NCI-H2196 treated with DMSO at 0.1 percent for 48 hours (cell line): Measurements from ENCODE around the gene PRUNE2.
A peak's percentile ranks its signal among the peaks of the same experiment; 100 is the strongest.

Experiments used
- DNase-seq: peaks from one replicate; lab custom pipeline; 2025; ENCODE audit not compliant: unreplicated experiment; lab: John Stamatoyannopoulos, UW

Gene PRUNE2

DNA sequence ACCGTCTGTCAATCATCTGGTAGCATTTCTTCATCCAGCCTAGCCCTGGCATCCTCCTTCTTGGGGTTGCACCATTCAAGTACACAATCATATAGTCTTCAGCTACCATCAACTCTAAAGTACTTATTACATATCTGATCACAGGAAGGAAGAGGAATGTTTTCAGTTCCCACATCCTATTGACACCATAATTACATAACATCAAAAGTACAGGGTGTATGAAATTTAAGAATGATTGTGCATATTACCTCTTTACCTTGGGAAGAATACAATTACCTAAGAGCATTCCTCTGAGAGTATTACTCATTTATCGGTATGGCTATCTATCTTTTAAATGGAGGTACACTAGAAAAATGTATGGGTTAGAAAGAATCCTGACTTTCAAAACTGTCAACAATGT lies 268.5 kb downstream of the PRUNE2 start:
- DNase-seq: no peak

DNA sequence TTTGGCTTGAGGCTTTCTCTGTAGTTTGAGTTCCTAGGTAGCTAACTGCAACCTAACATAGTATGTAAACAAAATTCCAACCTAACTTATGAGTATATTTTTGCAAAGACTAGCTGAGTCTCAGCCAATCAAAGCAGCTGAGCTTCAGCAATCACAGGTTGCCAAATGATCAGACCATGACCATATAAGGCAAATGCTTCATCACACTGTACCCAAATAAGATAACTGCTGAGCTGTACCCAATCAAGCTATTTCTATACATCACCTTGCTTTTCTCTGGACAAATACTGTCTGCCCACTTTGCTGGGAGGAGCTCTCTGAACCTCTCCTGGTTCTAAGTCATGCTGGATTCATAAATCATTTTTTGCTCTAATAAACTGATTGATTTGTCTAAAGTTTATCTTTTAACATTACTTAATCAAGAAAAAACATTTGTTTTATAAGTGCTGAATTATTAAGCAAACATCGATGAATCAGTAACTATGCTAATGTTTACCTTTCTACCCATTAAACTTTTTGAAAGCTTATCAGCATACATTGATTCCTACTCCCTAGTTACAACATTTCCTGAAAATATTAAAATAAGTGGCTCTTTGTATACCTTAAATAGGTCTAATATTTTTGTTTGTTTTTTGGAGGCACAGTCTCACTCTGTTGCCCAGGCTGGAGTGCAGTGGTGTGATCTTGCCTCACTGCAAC lies 271.4 kb downstream of the PRUNE2 start:
- peak; percentile 28 for DNase-seq

DNA sequence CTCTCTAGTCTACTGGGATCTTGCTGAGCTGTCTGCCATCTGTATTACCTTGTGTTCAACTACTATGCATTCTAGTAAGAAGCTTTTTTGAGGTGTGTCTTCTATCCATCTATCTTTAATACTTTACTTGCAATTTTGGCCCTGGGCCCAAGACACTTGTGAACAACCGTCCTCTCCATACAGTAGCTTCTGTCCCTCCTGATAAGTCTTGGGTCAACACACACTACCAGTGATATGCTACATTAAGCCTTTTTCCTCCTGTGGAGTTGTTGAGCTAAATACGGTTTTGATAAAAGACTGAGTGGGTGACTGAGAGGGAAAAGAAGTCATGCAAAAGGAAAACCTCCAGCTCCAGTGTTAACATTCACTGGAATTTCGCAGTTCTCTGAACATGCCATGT lies 275.0 kb downstream of the PRUNE2 start:
- no peak for DNase-seq

DNA sequence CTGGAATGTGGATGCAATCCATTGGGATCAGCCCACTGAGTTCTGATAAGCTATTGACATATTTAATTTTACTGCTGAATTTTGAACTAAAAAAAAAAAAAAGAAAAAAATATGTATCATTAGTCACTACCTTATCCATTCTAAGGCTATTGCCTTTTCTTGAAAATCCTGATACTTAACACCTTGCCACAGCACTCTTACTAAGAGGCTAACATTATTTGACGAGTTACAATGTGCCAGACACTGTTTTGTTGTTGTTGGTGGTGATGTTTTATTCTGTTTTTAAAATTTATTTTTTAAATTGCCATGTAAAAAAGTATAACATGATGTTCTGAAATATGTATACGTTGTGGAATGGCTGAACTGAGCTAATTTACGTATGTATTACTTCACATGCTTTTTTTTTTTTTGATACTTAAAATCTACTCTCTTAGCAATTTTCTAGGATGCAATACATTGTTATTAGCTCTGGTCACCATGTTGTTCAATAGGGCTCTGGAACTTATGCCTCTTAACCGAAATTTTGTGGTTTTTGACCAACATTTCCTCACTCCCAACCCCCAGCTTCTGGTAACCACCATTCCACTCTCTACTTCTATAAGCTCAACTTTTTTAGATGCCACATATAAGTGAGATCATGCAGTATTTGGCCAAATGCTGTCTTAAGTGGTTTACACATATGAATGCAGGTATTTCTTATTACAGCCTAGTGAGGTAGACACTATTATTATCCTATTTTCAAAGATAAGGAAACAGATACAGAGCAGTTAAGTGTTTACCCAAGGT lies 276.5 kb downstream of the PRUNE2 start:
- DNase-seq: no peak

DNA sequence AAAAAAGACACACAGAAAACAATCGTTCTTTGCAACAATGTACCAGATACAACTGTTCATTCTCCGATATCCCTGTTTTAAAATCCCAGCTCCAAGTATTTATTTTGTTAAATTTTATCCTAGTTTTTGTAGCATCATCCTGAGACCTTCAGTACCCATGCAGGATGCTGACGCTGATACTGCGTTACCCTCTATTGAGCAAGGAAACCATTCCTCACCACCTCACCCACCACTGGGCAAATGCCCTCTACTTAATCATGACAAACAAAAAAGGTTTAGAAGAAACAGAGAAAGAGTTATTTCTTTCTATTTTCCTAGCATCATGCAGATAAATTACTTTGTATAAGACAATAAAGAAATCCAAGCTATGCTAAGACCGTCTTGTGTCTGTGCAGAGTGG lies 277.8 kb downstream of the PRUNE2 start:
- no peak for DNase-seq

DNA sequence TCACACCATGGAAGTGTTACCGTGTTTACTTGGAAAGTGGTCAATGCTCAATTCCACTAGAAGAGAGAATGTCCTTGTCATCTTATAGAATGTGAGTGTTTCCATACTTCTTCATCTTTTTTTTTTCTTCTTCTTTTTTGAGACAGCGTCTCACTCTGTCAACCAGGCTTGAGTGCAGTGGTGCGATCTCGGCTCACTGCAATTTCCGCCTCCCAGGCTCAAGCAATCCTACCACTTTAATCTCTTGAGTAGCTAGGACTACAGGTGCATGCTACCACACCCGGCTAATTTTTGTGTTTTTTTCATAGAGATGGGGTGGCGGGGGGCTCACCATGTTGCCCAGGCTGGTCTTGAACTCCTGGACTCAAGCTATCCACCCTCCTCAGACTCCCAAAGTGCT lies 278.9 kb downstream of the PRUNE2 start:
- no peak for DNase-seq

DNA sequence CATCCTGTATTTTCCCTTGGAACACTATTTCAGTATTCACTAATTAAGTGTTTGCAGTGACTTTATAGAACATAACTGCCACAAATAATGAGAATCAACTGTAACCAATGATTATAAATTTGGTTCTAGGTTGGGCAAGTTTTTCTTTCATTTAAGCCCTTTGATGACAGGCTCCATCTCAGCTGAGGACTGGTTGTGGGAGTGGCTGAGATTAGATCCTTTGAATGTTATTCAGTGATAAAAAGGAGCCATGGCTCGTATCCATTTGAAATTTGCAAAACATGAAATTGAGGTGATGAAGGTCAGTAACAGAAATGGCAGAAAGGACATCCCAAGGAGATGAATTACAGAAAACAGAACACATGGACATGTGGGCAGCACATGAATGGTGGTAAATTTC lies 279.8 kb downstream of the PRUNE2 start:
- DNase-seq: no peak

DNA sequence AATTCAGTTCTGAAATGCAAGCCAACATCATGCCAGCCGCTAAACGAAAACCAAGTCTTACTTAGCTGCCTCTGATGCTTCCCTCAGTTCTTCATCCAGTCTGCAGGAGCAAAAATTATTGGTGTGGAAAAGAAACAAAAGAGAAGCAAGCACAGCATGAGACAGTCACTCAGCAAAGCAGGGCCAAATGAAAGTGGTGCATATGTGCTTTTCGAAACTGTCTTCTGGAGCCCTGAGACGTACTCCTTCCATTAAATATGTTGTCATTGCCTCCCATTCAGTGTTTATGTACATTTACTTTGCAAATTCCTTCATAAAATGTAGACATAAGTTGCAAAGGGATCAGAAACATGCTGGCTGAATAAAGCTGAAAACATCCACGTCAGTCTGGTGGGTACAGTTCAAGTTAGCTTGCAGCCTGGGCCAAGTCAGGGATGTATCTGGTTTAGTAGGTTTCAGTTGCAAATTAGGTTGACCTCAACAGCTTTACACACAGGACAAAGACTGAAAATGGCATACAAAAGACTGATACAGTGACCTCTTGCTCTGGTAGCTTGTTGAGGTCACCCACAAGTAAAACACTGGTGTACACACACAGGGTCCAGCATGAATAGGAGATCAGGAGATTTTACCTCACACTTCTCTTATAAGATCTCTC lies 281.4 kb downstream of the PRUNE2 start:
- no peak for DNase-seq

DNA sequence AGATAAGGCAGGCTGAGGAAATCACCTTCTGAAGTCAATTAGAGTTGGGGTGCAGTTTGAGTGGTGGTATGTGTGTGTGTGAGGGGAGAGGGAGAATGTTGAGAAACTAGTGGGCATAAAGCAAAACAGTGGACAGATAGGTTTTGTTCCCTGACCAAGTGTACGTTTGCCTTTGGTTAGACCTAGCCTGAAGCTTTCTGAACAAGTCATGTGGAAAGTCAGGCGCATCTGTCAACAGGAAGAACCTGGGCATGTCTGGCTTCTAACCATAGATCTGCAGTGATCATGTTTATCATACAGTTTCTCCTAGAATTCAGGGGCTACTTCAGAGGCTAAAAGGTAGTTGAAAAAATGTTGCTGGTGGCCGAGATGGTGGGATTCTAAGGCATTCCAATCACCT lies 284.9 kb downstream of the PRUNE2 start:
- DNase-seq: no peak

DNA sequence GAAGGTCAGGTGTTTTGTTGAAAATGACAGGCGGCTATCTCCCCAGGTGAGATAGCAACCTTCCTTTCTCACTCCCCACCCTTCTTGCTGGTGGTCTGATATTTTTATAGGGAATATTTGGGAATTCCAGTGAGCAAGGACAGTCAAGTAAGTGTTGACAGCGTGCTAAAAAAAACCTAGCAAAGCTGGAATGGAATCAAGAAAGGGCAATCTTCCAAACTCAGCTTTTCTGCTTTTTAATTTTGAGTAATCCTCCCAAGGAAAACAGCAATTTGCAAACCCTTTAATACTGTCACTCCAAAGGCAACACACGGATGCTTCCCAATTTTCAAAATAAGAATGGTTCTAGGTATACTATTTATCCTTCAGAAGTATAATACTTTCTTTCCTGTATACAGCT lies 285.3 kb downstream of the PRUNE2 start:
- DNase-seq: no peak

DNA sequence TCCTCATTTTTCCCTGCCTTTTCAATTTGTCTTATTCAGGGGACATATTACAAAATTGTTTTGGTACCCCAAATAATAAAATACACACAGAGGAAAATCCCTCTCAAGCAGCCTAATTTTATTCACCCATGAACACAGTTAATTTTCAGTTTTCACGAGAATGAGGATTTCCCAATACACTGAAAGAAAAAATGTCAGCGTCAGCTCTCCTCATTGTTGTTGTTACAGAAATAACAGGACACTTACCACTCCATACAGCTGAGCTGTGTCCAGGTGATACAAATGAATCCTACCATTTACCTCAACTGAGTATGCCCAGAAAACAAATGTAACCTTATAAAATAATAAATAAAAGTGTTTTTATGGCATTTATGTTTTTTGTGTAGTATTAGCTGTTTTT lies 286.3 kb downstream of the PRUNE2 start:
- DNase-seq: no peak

DNA sequence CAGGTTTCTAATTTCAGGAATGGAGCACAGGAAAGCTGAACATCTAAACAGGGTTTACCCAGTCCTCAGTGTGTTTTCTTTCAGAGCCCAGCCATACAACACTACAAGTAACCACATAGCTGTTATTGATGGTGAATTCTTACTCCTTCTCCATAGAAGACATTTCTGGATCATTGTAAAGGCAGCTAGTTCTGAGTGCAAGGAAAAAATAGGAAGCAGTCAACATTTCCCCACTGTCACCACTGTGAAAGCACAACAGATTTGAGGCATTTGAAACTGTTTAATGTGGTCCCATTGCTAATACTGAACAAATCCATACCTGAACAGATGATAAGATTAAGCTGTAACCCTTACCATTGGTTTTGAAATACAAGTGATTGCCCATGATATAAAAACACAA lies 286.7 kb downstream of the PRUNE2 start:
- DNase-seq: no peak

DNA sequence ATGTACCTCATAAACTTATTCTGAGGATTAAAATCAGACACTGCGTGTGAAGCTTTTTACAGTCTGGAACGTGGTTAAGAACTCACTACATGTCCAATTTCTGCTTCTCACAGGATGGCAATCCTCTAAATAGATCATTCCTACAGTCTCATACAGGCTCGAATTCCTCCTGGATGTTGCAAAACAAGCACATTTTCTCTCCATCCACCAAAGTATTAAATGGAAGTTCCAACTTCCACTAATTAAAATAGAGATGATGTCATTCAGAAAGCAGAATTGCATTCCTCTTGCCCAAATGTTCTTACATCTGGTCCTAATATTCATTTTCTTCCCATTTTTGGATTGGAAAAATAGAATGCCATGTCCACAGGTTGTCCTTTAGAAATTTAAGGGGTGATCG lies 287.2 kb downstream of the PRUNE2 start:
- no peak for DNase-seq

DNA sequence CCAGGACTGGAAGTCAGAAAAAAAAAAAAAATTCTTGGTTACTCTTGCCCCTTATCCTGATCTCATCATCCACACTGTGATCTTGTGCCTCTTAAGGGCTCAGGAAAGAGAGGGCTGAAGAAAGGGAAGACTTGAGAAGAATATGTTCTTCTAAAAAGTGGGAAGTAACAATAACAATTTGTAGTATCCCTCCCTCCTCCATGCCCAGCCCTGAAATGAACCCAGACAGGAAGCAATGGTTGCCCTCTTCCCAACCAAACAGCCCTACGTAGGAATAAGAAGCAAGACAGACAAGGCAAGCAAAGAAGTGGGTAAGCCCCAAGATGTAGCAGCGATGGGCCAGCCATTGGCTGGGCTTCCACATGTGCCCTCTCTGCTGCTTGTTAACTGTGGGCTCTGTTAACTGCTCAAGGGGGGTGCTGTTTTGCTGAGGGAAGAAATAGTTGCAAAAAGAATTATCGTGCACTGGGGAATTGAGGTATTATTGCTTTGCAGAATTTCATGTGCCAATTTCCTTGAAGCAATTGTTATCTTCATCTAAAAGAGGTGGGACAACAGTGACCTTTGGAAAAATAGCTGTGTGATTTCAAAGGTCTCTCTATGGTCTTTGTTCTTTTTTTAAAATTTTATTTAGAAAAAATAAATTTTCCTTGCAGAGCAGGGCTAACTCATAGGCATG lies 288.3 kb downstream of the PRUNE2 start:
- DNase-seq: no peak

DNA sequence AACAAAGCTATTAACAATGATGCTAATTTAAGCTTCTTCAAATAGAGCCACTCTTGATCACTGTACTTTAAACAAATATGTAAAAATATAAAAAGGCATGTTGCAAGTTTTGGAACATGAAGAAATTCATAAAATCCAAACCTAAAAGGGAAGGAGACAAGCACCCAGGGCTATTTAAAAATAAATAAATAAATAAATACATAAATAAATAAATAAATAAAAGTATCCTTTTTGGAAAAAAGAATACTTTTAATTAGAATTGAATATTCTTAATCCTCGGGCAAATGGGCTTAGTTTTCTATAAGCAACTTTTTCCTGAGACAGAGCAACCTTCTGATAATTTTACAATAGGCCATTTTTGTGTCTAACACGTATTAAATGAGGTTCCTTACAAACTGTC lies 289.1 kb downstream of the PRUNE2 start:
- no peak for DNase-seq

DNA sequence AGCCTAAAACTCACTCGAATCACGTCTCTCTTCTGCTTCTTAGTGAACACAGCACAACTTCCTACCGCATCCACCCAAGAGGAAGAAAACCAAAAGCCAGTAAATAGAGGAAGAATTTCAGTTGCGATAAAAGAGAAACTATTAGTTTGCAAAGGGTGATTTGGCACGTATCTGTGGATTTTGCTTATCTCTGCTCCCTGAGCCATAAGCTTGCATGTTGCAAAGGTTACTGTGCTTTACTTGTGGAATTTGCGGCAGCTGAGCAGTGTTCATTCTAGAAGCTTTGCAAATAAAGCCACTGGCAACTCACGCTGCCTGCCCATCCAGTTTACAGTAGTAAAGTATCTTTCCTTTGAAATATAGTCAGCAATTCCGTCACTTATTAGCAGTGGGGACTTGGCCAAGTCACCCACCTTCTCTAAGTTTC lies 290.7 kb downstream of the PRUNE2 start:
- no peak for DNase-seq

DNA sequence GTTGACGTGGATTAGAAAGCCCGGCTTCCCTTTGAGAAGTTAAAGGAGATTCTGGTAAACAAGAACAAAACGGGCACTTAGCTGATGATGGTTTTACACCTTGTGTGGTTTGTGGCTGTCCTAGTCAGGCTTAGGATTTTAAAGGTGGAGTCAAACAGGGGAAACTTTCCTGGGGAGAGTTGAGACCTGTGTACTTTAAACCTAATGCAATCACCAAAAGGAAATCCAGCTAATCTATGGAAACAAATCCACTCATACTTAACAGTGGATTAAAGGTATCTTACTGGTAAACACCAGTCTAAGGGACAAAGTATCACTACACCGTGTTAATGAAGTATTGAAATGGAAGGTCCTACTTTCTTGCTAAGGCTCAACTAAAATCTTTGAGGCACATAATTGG lies 291.9 kb downstream of the PRUNE2 start:
- no peak for DNase-seq

DNA sequence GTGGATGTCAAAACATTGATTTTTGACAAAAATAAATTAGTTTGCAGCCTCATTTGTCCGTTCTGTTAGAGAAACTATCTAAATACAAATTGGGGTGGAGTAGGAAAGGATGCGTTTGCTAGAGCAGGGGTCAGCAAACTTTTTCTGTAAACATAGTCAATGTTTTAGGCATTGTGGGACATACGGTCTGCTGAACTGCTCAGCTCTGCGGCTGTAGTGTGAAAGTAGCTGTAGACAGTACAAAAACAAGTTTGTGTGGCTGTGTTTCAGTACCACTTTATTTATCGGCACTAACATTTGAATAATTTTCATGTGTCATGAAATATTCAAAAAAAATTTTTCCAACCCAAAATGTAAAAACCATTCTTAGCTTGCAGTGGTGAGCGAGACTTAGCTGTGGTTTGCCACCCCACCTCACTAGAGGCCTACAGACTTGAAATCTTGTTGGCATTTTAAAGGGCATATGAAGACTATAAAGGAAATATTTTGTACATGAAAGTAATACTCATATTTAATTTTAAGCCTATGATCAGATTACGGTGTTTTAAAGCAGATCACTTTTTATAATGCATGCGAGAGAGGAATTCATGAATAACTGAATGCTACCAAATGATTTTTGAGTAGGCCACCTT lies 292.6 kb downstream of the PRUNE2 start:
- no peak for DNase-seq

DNA sequence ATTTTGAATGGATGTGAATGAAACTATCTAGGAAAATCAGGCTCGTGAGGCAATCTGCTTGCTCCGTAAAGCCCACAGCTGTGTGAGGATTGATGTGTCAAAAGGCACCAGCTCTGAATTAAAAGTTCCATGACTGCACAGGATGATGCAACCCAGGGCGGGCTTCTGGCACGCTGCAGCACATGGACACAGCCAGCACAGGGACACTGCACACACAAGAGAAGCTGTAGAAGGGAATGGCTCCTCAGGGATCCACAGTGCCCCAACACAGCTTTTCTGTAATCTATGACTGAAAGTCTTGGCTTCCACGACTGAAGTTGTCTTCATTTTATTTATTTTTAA lies 295.9 kb downstream of the PRUNE2 start:
- no peak for DNase-seq

DNA sequence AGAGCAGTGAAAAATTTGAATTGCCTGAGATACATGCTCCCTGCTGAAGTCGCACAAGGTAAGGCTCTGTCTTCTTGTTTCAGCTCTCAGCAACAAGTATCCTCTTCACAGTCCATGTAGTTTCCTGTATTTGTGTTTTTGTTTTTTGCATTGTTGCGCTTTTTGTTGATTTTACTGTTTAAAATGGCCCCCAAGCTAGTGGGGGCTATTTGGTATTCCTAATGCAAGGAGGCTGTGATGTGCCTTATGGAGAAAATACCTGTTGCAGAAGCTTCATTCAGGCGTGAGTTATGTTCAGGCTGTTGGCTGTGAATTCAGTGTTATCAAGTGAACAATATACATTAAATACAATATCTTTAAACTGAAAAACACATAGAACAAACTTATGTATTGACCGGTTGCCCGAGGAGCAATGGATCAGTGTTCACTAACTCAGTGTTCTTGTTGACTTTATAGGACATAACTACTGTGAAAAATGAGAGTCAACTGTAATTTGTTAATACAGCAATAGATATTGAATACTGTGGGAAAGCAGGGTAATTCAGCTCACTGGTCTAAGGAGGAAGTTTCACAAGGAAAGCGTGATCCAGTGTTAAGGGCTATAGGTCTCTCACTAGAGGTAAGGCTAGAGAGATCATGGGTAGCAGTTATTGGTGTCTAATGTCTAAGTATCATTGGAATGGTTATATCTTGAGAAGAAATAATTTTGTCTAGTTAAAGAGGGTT lies 296.5 kb downstream of the PRUNE2 start:
- no peak for DNase-seq
